Measurements from ENCODE around the gene PSMC4. TPM values are rescaled to one million over a fixed set of nuclear protein-coding genes. Genes with fewer than 3 reads are reported as not detected.

The PSMC4 gene
- total RNA-seq, 4 donors from 2014 or later = 165 to 238 (median 219) TPM

DNA sequence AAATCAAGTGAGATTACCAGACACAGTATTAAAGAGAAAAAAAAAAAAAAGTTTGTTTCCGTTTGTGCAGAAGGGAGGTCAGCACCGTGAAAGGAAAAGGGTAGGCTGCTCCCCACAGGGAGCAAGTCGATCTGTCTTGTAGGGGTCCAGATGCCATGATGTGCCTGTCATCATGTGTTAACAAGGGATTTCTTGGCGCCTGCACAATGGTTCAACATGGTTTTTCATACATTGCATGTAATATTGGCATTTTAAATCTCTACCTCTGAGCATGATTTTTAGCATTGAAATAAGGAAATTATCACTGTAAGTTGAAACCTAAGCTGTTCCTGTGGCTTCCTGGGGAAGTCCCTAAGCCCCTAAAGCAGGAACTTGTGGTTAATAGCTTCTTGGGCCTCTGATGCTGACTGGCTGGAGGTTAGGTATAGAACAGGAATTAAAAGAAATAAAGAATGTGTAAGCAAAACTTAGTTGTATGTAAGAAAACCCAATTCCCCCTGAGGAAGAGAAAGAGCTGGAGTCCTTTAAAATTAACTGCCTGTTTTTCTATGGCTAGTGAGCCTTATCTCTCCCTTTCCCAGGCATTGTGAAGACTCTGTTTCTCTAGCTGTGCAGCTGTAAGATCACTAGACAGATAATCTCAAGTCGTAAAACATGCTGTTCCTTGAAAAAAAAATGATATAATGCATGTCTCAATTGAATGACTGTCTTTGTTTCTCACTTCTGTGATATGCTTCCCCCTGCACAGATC is 29.2 kb upstream of the PSMC4 start:
- DNase-seq (no peak), ATAC-seq (no peak)
- H3K27me3 ChIP-seq = no peaks in the 10 kb centered on the region
- no peak for TF ChIP-seq POLR2A (IDR thresholded peaks at IDR 0.05)
- TF ChIP-seq, protein P1, sequence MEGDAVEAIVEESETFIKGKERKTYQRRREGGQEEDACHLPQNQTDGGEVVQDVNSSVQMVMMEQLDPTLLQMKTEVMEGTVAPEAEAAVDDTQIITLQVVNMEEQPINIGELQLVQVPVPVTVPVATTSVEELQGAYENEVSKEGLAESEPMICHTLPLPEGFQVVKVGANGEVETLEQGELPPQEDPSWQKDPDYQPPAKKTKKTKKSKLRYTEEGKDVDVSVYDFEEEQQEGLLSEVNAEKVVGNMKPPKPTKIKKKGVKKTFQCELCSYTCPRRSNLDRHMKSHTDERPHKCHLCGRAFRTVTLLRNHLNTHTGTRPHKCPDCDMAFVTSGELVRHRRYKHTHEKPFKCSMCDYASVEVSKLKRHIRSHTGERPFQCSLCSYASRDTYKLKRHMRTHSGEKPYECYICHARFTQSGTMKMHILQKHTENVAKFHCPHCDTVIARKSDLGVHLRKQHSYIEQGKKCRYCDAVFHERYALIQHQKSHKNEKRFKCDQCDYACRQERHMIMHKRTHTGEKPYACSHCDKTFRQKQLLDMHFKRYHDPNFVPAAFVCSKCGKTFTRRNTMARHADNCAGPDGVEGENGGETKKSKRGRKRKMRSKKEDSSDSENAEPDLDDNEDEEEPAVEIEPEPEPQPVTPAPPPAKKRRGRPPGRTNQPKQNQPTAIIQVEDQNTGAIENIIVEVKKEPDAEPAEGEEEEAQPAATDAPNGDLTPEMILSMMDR (IDR thresholded peaks at IDR 0.05 in 4 of 5, conservative IDR thresholded peaks at IDR 0.05 in 1 of 5) = no peak
- H3K4me3 ChIP-seq = no peak overlapping the region
- intact Hi-C loops (cut with DNase I; ENCODE audit: low total_unique reads) = no loop called here
- no peak overlapping the region for H3K27ac ChIP-seq
- H3K36me3 ChIP-seq = no peaks in the 10 kb centered on the region
- no peaks in the 10 kb centered on the region for H3K4me1 ChIP-seq
- in situ Hi-C loops (cut with MboI; ENCODE audit: low sequenced_read_pairs in 4 of 4) = no loop called here
- no peaks in the 10 kb centered on the region for H3K9me3 ChIP-seq

DNA sequence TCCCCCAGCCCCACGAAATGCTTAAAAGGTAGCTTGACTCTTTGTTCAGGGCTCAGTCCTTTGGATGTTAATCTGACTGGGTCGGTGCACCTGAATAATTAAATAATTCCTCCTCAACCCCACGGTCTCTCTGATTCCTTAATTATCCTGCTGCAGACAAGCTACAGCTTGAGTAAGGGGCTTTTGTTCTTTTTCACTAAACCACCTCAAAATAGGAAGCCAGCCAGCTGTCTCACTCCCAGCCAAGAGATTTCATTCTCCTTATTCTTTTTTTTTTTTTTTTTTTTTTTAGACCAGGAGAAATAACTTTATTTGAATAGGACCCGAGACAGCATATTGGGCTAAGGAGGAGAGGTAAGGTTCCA is 28.6 kb upstream of the PSMC4 start:
- no peaks in the 10 kb centered on the region for H3K9me3 ChIP-seq
- in situ Hi-C loops (cut with MboI; ENCODE audit: low sequenced_read_pairs in 4 of 4) (no loop called here), intact Hi-C loops (cut with DNase I; ENCODE audit: low total_unique reads) (no loop called here)
- H3K4me3 ChIP-seq = no peak overlapping the region
- H3K27me3 ChIP-seq = no peaks in the 10 kb centered on the region
- no peaks in the 10 kb centered on the region for H3K36me3 ChIP-seq
- TF ChIP-seq POLR2A (IDR thresholded peaks at IDR 0.05) = no peak
- TF ChIP-seq, protein P1 (IDR thresholded peaks at IDR 0.05 in 4 of 5, conservative IDR thresholded peaks at IDR 0.05 in 1 of 5) = no peak
- no peaks in the 10 kb centered on the region for H3K4me1 ChIP-seq
- ATAC-seq = no peak
- DNase-seq = no peak
- H3K27ac ChIP-seq = no peak overlapping the region

DNA sequence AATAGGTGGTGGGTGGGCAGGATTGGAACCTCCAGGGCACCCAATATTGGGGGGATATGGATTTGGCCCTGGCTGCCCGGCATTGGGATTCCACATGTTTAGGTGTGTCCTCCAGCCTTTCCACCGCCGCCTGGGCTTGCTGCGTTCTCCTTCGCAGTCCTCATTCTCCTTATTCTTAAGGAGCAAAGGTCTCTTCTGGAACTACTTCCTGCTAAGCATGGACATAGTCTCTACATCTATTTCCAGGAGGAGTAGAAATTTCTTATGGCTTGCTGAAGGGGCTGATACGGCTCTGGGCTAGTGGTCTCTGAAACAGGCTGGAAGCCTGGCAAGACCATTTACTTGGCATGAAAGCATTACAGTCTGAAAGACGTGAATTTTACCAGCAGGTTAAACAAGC is 27.4 kb upstream of the PSMC4 start:
- no peak overlapping the region for H3K27ac ChIP-seq
- no peak overlapping the region for H3K4me3 ChIP-seq
- H3K27me3 ChIP-seq = peaks cover 0 to 2% (median 0%) of the 10 kb centered on the region in 3 donors
- no peaks in the 10 kb centered on the region for H3K36me3 ChIP-seq
- H3K4me1 ChIP-seq = no peaks in the 10 kb centered on the region
- ATAC-seq = no peak
- H3K9me3 ChIP-seq = no peaks in the 10 kb centered on the region
- TF ChIP-seq POLR2A (IDR thresholded peaks at IDR 0.05) = no peak
- TF ChIP-seq, protein P1 (IDR thresholded peaks at IDR 0.05 in 4 of 5, conservative IDR thresholded peaks at IDR 0.05 in 1 of 5) = no peak
- no peak for DNase-seq
- intact Hi-C loops (cut with DNase I; ENCODE audit: low total_unique reads) = no loop called here
- in situ Hi-C loops (cut with MboI; ENCODE audit: low sequenced_read_pairs in 4 of 4) = no loop called here

DNA sequence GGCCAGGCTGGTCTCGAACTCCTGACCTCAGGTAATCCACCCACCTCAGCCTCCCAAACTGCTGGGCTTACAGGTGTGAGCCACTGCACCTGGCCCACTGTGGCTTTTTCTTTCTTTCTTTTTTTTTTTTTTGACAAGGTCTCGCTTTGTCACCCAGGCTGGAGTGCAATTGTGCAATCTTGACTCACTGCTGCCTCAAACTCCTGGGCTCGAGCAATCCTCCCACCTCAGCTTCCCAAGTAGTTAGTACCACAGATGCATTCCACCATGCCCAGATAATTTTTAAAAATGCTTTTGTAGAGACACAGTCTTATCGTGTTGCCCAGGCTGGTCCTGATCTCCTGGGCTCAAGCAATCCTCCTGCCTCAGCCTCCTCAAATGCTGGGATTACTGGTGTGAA is 24.4 kb upstream of the PSMC4 start:
- in situ Hi-C loops (cut with MboI; ENCODE audit: low sequenced_read_pairs in 4 of 4) (no loop called here), intact Hi-C loops (cut with DNase I; ENCODE audit: low total_unique reads) (no loop called here)
- H3K27ac ChIP-seq = no peak overlapping the region
- ATAC-seq (no peak), DNase-seq (no peak)
- H3K4me1 ChIP-seq = no peaks in the 10 kb centered on the region
- H3K27me3 ChIP-seq = peaks cover 0 to 2% (median 0%) of the 10 kb centered on the region in 3 donors
- TF ChIP-seq POLR2A (IDR thresholded peaks at IDR 0.05) = no peak
- TF ChIP-seq, protein P1 (IDR thresholded peaks at IDR 0.05 in 4 of 5, conservative IDR thresholded peaks at IDR 0.05 in 1 of 5) = no peak
- no peaks in the 10 kb centered on the region for H3K36me3 ChIP-seq
- no peak overlapping the region for H3K4me3 ChIP-seq
- H3K9me3 ChIP-seq = no peaks in the 10 kb centered on the region

Measured in gastrocnemius medialis (tissue), 4 donors.